GM12878 (cell line): Measurements from ENCODE around the gene C14orf39.

Experiments
- CHD4 ChIP-seq: fragments of 200-600 bp; sonication (generic); IDR thresholded peaks from 2 replicates; pipeline ENCODE4 v1.6.1; 2016; ENCODE audit warnings: mild to moderate bottlenecking
- CTCF ChIP-seq, 3 experiments: IDR thresholded peaks in 2 of 3; conservative IDR thresholded peaks in 1 of 3; 2 replicates each; pipeline ENCODE4 v1.5.1; 2011; ENCODE audit warnings: low read depth in 3 of 3, low read length in 3 of 3, mild to moderate bottlenecking in 3 of 3, control low read depth in 2 of 3, moderate library complexity in 2 of 3, inconsistent platforms in 1 of 3, mixed read lengths in 1 of 3; ENCODE audit not compliant: control insufficient read depth in 2 of 3, insufficient read depth in 1 of 3; ENCODE audit errors: extremely low read depth in 1 of 3
- EZH2 ChIP-seq: IDR thresholded peaks from 2 replicates; pipeline ENCODE4 v1.6.1; 2012; ENCODE audit warnings: low read depth, mild to moderate bottlenecking, control low read depth, inconsistent platforms, low read length, borderline replicate concordance; ENCODE audit not compliant: control insufficient read depth
- KLF5 ChIP-seq: fragments of 450-650 bp; IDR thresholded peaks from 2 replicates; pipeline ENCODE4 v1.6.1; 2014; ENCODE audit warnings: mild to moderate bottlenecking; ENCODE audit not compliant: partially characterized antibody
- MYC ChIP-seq: IDR thresholded peaks from 2 replicates; pipeline ENCODE4 v1.6.1; 2011; ENCODE audit warnings: mild to moderate bottlenecking, low read length, moderate library complexity, inconsistent platforms; ENCODE audit not compliant: insufficient read depth, insufficient replicate concordance, insufficient read length, severe bottlenecking
- TF ChIP-seq, protein P1 (sequence below): IDR thresholded peaks from 2 replicates; pipeline ENCODE4 v1.6.1; 2011; ENCODE audit warnings: borderline replicate concordance, low read depth, mild to moderate bottlenecking, moderate library complexity, low read length; ENCODE audit not compliant: insufficient read depth, poor library complexity, severe bottlenecking

DNA sequence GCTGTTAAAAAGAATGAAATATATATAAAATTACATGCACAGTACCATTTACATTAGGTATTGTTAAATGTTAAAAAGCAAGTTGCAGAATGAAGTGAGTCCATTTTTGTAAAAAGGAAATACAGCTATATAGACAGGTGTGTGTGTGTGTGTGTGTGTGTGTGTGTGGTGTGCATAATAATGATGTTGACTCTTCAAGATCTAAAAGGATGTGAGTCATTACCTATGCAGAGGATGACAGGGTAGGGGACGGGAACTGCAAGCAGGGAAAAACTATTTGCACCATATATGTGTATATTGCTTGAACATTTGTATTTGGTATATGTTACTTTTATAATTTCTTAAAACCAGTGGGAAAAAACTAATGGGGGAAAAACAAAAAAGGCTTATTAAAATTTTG is 3.1 kb downstream of the C14orf39 start:
- TF ChIP-seq CHD4 (no peak), KLF5 (no peak), CTCF (IDR thresholded peaks at IDR 0.05 in 2 of 3, conservative IDR thresholded peaks at IDR 0.05 in 1 of 3; ENCODE audit: control insufficient read depth in 2 of 3, extremely low read depth in 1 of 3, insufficient read depth in 1 of 3, low read depth in 3 of 3, low read length in 3 of 3) (no peak), MYC (no peak), EZH2 (no peak)
- TF ChIP-seq, protein P1, sequence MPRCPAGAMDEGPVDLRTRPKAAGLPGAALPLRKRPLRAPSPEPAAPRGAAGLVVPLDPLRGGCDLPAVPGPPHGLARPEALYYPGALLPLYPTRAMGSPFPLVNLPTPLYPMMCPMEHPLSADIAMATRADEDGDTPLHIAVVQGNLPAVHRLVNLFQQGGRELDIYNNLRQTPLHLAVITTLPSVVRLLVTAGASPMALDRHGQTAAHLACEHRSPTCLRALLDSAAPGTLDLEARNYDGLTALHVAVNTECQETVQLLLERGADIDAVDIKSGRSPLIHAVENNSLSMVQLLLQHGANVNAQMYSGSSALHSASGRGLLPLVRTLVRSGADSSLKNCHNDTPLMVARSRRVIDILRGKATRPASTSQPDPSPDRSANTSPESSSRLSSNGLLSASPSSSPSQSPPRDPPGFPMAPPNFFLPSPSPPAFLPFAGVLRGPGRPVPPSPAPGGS, result no peak
